ENCODE results near the gene LRP1B. TPM values are rescaled to one million over a fixed set of nuclear protein-coding genes. Genes with fewer than 3 reads are reported as not detected.

The LRP1B gene
- polyA plus RNA-seq, 1 of the 3 experiments (the other 2 are of a cell fraction) = 0.28 TPM

DNA sequence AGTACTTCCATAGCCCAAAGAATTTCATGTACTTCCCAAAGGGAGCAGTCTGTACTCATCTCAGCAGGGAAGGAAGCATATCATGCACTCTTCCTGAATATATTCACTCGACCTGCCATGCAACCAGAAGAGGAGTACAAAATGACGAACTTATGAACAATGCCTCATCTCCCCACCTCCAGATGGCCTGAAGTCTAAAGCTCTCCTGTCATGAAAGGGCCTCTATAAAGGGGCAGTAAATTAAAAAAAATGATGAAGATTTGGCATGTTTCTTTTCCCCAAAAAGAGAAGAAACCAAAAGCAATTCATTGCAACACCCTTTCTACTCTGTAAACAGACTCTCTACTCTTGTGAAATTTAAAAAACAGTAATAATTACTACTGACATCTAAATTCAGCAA is 1601.1 kb downstream of the LRP1B start:
- Histone ChIP-seq H3F3A (replicated peaks; ENCODE audit: insufficient read depth) (no peaks in the 10 kb centered on the region), H3K27me3 (ENCODE audit: insufficient read depth) (no peaks in the 10 kb centered on the region), H3K9me3 (no peaks in the 10 kb centered on the region), H3K79me2 (ENCODE audit: insufficient read depth) (no peaks in the 10 kb centered on the region), H3K9ac (no peak overlapping the region), H2AFZ (ENCODE audit: low read depth) (no peak overlapping the region), H3K36me3 (replicated peaks in 1 of 2; ENCODE audit: control insufficient read depth in 1 of 2, insufficient read depth in 2 of 2, low read length in 1 of 2) (no peaks in the 10 kb centered on the region), H3K4me2 (no peak overlapping the region), H4K20me1 (ENCODE audit: insufficient read depth) (no peaks in the 10 kb centered on the region), H3K4me3 (ENCODE audit: low read depth in 2 of 2, low read length in 1 of 2) (no peak overlapping the region), H3K9me2 (no peaks in the 10 kb centered on the region), H3K4me1 (ENCODE audit: control insufficient read depth in 1 of 2, insufficient read depth in 2 of 2, low read depth in 1 of 2, low read length in 1 of 2) (no peaks in the 10 kb centered on the region), H3K27ac (ENCODE audit: low read depth in 2 of 2, low read length in 1 of 2) (no peak overlapping the region)
- WGBS (ENCODE audit: low lambda C conversion rate) = 64% methylated on average over 2 of the region's 2 CpGs
- DNase-seq = no peak
- CTCF ChIA-PET = no interaction called here
- POLR2A ChIA-PET = no interaction called here
- TF ChIP-seq JUND (IDR thresholded peaks at IDR 0.05) = no peak
- no peak for TF ChIP-seq SIN3A (IDR thresholded peaks at IDR 0.05; ENCODE audit: borderline replicate concordance, low read depth, low read length)
- TF ChIP-seq MXI1 (IDR thresholded peaks at IDR 0.05; ENCODE audit: low read depth, low read length) = no peak
- no peak for TF ChIP-seq YY1 (IDR thresholded peaks at IDR 0.05; ENCODE audit: low read depth)
- TF ChIP-seq, protein P1, sequence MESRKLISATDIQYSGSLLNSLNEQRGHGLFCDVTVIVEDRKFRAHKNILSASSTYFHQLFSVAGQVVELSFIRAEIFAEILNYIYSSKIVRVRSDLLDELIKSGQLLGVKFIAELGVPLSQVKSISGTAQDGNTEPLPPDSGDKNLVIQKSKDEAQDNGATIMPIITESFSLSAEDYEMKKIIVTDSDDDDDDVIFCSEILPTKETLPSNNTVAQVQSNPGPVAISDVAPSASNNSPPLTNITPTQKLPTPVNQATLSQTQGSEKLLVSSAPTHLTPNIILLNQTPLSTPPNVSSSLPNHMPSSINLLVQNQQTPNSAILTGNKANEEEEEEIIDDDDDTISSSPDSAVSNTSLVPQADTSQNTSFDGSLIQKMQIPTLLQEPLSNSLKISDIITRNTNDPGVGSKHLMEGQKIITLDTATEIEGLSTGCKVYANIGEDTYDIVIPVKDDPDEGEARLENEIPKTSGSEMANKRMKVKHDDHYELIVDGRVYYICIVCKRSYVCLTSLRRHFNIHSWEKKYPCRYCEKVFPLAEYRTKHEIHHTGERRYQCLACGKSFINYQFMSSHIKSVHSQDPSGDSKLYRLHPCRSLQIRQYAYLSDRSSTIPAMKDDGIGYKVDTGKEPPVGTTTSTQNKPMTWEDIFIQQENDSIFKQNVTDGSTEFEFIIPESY (IDR thresholded peaks at IDR 0.05; ENCODE audit: borderline replicate concordance, low read depth) = no peak
- no peak for TF ChIP-seq RFX5 (IDR thresholded peaks at IDR 0.05; ENCODE audit: low read length)
- TF ChIP-seq, protein P2, sequence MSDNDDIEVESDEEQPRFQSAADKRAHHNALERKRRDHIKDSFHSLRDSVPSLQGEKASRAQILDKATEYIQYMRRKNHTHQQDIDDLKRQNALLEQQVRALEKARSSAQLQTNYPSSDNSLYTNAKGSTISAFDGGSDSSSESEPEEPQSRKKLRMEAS (IDR thresholded peaks at IDR 0.05; ENCODE audit: low read depth) = no peak
- TF ChIP-seq, protein P3, sequence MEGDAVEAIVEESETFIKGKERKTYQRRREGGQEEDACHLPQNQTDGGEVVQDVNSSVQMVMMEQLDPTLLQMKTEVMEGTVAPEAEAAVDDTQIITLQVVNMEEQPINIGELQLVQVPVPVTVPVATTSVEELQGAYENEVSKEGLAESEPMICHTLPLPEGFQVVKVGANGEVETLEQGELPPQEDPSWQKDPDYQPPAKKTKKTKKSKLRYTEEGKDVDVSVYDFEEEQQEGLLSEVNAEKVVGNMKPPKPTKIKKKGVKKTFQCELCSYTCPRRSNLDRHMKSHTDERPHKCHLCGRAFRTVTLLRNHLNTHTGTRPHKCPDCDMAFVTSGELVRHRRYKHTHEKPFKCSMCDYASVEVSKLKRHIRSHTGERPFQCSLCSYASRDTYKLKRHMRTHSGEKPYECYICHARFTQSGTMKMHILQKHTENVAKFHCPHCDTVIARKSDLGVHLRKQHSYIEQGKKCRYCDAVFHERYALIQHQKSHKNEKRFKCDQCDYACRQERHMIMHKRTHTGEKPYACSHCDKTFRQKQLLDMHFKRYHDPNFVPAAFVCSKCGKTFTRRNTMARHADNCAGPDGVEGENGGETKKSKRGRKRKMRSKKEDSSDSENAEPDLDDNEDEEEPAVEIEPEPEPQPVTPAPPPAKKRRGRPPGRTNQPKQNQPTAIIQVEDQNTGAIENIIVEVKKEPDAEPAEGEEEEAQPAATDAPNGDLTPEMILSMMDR (IDR thresholded peaks at IDR 0.05) = no peak
- no peak for TF ChIP-seq ELF1 (IDR thresholded peaks at IDR 0.05)
- no peak for TF ChIP-seq FOSL2 (IDR thresholded peaks at IDR 0.05; ENCODE audit: borderline replicate concordance, low read depth)
- TF ChIP-seq, protein P4, sequence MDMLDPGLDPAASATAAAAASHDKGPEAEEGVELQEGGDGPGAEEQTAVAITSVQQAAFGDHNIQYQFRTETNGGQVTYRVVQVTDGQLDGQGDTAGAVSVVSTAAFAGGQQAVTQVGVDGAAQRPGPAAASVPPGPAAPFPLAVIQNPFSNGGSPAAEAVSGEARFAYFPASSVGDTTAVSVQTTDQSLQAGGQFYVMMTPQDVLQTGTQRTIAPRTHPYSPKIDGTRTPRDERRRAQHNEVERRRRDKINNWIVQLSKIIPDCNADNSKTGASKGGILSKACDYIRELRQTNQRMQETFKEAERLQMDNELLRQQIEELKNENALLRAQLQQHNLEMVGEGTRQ (IDR thresholded peaks at IDR 0.05; ENCODE audit: borderline replicate concordance, low read depth, low read length) = no peak
- no peak for TF ChIP-seq CHD2 (IDR thresholded peaks at IDR 0.05; ENCODE audit: low read length, partially characterized antibody)
- TF ChIP-seq TCF12 (IDR thresholded peaks at IDR 0.05) = no peak
- TF ChIP-seq, protein P5, sequence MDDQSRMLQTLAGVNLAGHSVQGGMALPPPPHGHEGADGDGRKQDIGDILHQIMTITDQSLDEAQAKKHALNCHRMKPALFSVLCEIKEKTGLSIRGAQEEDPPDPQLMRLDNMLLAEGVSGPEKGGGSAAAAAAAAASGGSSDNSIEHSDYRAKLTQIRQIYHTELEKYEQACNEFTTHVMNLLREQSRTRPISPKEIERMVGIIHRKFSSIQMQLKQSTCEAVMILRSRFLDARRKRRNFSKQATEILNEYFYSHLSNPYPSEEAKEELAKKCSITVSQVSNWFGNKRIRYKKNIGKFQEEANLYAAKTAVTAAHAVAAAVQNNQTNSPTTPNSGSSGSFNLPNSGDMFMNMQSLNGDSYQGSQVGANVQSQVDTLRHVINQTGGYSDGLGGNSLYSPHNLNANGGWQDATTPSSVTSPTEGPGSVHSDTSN (IDR thresholded peaks at IDR 0.05) = no peak
- no peak for TF ChIP-seq TEAD4 (IDR thresholded peaks at IDR 0.05; ENCODE audit: borderline replicate concordance, insufficient read depth)
- TF ChIP-seq MEF2A (IDR thresholded peaks at IDR 0.05; ENCODE audit: borderline replicate concordance, low read depth) = no peak
- no peak for TF ChIP-seq GATA2 (CRISPR knock-in tag; IDR thresholded peaks at IDR 0.05)
- TF ChIP-seq SMC3 (IDR thresholded peaks at IDR 0.05; ENCODE audit: low read depth, low read length) = no peak
- no peak for TF ChIP-seq RCOR1 (IDR thresholded peaks at IDR 0.05; ENCODE audit: low read length)
- TF ChIP-seq TAF1 (IDR thresholded peaks at IDR 0.05; ENCODE audit: borderline replicate concordance, low read depth, low read length) = no peak
